ENCODE data around the gene IL11RA. TPM values are rescaled to one million over a fixed set of nuclear protein-coding genes. Genes with fewer than 3 reads are reported as not detected.

The IL11RA gene
- total and polyA plus RNA-seq, 9 of the 15 experiments (the other 6 are each of a cell fraction or from before 2014, with no cell fraction given): 0.11 to 5.8 (median 2.8) TPM

DNA sequence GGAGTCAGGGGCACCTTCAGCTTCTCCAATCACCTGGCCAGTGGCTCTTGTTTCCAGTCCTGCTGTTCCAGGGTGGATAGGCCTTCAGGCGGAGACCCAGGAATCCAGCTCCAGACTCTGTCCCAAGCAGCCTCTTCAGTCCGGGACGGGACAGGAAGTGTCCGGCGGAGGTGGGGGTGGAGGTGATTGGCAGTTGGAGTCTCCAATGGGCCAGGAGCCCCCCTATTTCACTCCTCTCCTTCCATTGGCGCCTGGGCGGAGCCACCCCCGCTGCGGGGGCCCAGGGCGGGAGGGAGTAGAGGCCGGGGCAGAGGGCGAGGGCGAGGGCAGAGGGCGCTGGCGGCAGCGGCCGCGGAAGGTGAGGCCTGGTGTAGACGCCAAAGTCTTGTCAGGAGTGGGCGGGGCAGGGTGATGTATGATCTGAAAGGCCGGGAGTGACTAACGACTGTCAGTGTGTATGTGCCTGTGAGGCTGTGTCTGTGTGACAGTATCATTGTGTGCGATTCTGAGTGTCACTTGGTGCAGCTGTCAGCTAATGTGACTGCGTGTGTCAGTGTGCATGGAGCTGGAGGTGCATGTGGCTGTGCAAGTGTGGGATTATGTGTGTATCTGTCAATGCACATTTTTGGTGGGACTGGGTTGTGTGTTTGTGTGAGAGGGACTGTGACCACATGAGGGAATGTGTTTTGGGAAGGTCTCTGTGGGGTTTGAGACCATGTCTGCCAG, at the start of gene IL11RA (continued):
- peak; percentile 52 for TF ChIP-seq SP2 (IDR thresholded peaks at IDR 0.05; ENCODE audit: extremely low read depth, low read depth, low read length, poor library complexity, severe bottlenecking)
- no peak for TF ChIP-seq RAD21 (CRISPR knock-in tag; conservative IDR thresholded peaks at IDR 0.05 in 1 of 2, IDR thresholded peaks at IDR 0.05 in 1 of 2)
- TF ChIP-seq, protein P1, sequence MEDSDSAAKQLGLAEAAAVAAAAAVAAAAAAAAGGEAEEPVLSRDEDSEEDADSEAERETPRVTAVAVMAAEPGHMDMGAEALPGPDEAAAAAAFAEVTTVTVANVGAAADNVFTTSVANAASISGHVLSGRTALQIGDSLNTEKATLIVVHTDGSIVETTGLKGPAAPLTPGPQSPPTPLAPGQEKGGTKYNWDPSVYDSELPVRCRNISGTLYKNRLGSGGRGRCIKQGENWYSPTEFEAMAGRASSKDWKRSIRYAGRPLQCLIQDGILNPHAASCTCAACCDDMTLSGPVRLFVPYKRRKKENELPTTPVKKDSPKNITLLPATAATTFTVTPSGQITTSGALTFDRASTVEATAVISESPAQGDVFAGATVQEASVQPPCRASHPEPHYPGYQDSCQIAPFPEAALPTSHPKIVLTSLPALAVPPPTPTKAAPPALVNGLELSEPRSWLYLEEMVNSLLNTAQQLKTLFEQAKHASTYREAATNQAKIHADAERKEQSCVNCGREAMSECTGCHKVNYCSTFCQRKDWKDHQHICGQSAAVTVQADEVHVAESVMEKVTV (CRISPR knock-in tag; IDR thresholded peaks at IDR 0.05): no peak
- TF ChIP-seq, protein P2, sequence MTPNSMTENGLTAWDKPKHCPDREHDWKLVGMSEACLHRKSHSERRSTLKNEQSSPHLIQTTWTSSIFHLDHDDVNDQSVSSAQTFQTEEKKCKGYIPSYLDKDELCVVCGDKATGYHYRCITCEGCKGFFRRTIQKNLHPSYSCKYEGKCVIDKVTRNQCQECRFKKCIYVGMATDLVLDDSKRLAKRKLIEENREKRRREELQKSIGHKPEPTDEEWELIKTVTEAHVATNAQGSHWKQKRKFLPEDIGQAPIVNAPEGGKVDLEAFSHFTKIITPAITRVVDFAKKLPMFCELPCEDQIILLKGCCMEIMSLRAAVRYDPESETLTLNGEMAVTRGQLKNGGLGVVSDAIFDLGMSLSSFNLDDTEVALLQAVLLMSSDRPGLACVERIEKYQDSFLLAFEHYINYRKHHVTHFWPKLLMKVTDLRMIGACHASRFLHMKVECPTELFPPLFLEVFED (CRISPR knock-in tag; conservative IDR thresholded peaks at IDR 0.05): 0 out of 2 replicates have a peak, but pooled peaks have one; percentile 50
- TF ChIP-seq ETV6 (IDR thresholded peaks at IDR 0.05; ENCODE audit: borderline replicate concordance in 1 of 2, low read depth in 2 of 2, low read length in 1 of 2): no peak
- TF ChIP-seq ETV6 (CRISPR knock-in tag; IDR thresholded peaks at IDR 0.05; ENCODE audit: borderline replicate concordance): no peak
- TF ChIP-seq ARNT (IDR thresholded peaks at IDR 0.05): peak in 1 of 2 experiments; percentile 53; a peak in 2 of 4 replicates
- TF ChIP-seq ARID2 (IDR thresholded peaks at IDR 0.05): no peak
- TF ChIP-seq ZNF274 (IDR thresholded peaks at IDR 0.05; ENCODE audit: borderline replicate concordance, low read depth, low read length): no peak
- 0 out of 2 replicates have a peak, but pooled peaks have one; percentile 12 for TF ChIP-seq PHF21A (IDR thresholded peaks at IDR 0.05; ENCODE audit: borderline replicate concordance, low read depth)
- peak; percentile 70 for TF ChIP-seq ARID4B (CRISPR knock-in tag; IDR thresholded peaks at IDR 0.05)
- TF ChIP-seq CREM (IDR thresholded peaks at IDR 0.05; ENCODE audit: low read depth): peak; percentile 60; the same call in 1 of the 2 replicates
- TF ChIP-seq ATF7 (IDR thresholded peaks at IDR 0.05): peak; percentile 60; the same call in 1 of the 2 replicates
- no peak for TF ChIP-seq ZFP36 (IDR thresholded peaks at IDR 0.05; ENCODE audit: low read depth, low read length, partially characterized antibody)
- TF ChIP-seq POLR2G (IDR thresholded peaks at IDR 0.05; ENCODE audit: low read depth, low read length): peak; percentile 66
- TF ChIP-seq TRIM24 (IDR thresholded peaks at IDR 0.05): 0 out of 4 replicates have a peak, but pooled peaks of 1 of the 2 experiments have one; percentile 19
- TF ChIP-seq ELF1 (tag; IDR thresholded peaks at IDR 0.05): no peak; the same call in 1 of the 2 replicates
- no peak for TF ChIP-seq ZNF282 (CRISPR knock-in tag; IDR thresholded peaks at IDR 0.05)
- peak; percentile 99 for TF ChIP-seq MEIS2 (IDR thresholded peaks at IDR 0.05; ENCODE audit: partially characterized antibody)
- 0 out of 2 replicates have a peak, but pooled peaks have one; percentile 53 for TF ChIP-seq HLTF (IDR thresholded peaks at IDR 0.05)
